ENCODE measurements around the gene ZNF774. TPM values are rescaled to one million over a fixed set of nuclear protein-coding genes. Genes with fewer than 3 reads are reported as not detected.
A peak's percentile ranks its signal among the peaks of the same experiment; 100 is the strongest.

The ZNF774 gene
- total and polyA plus RNA-seq, 5 donors: 2.0 to 6.4 (median 4.3) TPM

DNA sequence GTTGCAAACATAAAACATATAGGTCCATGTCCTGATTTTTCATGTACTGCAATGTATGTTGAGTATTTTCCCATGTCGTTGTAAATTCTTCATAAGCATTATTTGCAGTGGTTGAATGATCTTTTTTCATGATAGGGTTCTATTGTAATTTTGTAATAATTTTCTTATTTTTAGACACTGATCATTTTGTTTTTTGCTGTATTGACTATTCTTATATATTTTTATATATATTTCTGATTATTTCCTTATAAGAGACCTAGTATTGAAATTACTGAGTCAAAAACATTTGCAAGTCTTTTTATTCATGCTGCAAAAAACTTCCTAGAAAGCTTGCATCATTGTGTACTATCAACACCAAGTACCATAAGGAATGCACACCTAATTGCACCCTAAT, 31.2 kb upstream of the ZNF774 start:
- no peak for ATAC-seq
- WGBS: 75% methylated on average over 1 of the region's 1 CpG
- Histone ChIP-seq H3K9me3 (ENCODE audit: control insufficient read depth, low read length) (no peaks in the 10 kb centered on the region), H3K4me3 (ENCODE audit: low read length) (no peak overlapping the region), H3K27ac (ENCODE audit: low read length) (no peak overlapping the region), H3K4me1 (ENCODE audit: control insufficient read depth, insufficient read depth, low read length) (no peaks in the 10 kb centered on the region), H3K27me3 (ENCODE audit: control insufficient read depth, insufficient read depth) (no peaks in the 10 kb centered on the region)
- no peak for DNase-seq
- intact Hi-C loops (cut with DNase I): loop anchor here (1.0 to 10.0 kb wide), 4 partner anchors 161 to 166 kb away; no protein-coding TSS in a partner anchor

DNA sequence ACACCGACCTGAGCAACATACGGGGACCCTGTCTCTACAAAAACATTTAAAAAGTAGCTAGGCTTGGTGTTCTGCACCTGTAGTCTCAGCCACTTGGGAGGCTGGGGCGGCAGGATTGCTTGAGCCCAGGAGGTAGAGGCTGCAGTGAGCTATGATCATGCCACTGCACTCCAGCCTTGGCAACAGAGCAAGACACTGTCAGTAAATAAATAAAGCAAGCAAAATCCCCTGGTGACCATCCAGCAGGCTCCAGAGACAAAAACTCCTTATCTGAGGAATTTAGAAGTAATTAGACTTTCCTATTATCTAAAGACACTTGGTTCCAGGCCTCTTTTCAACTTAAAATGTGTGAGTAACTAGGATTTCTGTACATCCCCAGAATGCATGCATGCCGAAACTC, 29.5 kb upstream of the ZNF774 start:
- H3K27me3 ChIP-seq (ENCODE audit: control insufficient read depth, insufficient read depth): no peaks in the 10 kb centered on the region
- DNase-seq (no peak), ATAC-seq (no peak)
- no peaks in the 10 kb centered on the region for H3K9me3 ChIP-seq (ENCODE audit: control insufficient read depth, low read length)
- no peak overlapping the region for H3K27ac ChIP-seq (ENCODE audit: low read length)
- no peak overlapping the region for H3K4me3 ChIP-seq (ENCODE audit: low read length)
- intact Hi-C loops (cut with DNase I): loop anchor here in 2 of 4 donors (5.0 to 10.0 kb wide), 2 partner anchors 162 to 165 kb away; no protein-coding TSS in a partner anchor
- no peaks in the 10 kb centered on the region for H3K4me1 ChIP-seq (ENCODE audit: control insufficient read depth, insufficient read depth, low read length)
- WGBS: 85% methylated on average over 4 of the region's 4 CpGs

- Histone ChIP-seq H3K4me3 (ENCODE audit: low read length) (no peak overlapping the region), H3K4me1 (ENCODE audit: control insufficient read depth, insufficient read depth, low read length) (no peaks in the 10 kb centered on the region), H3K27ac (ENCODE audit: low read length) (no peak overlapping the region), H3K27me3 (ENCODE audit: control insufficient read depth, insufficient read depth) (no peaks in the 10 kb centered on the region), H3K9me3 (ENCODE audit: control insufficient read depth, low read length) (no peaks in the 10 kb centered on the region)
- intact Hi-C loops (cut with DNase I): loop anchor here in 1 of 4 donors (10.0 kb wide), 1 partner anchor 159 kb away; no protein-coding TSS in a partner anchor
- ATAC-seq (no peak), DNase-seq (no peak)
- WGBS: 90% methylated on average over 4 of the region's 4 CpGs
Observed at GRCh38 chr15:90325726-90326125, 26.4 kb upstream of the ZNF774 start.

- intact Hi-C loops (cut with DNase I): loop anchor here in 1 of 4 donors (10.0 kb wide), 1 partner anchor 158 kb away; no protein-coding TSS in a partner anchor
- Histone ChIP-seq H3K27me3 (ENCODE audit: control insufficient read depth, insufficient read depth) (no peaks in the 10 kb centered on the region), H3K4me1 (ENCODE audit: control insufficient read depth, insufficient read depth, low read length) (no peaks in the 10 kb centered on the region), H3K4me3 (ENCODE audit: low read length) (no peak overlapping the region), H3K27ac (ENCODE audit: low read length) (no peak overlapping the region), H3K9me3 (ENCODE audit: control insufficient read depth, low read length) (no peaks in the 10 kb centered on the region)
- no peak for ATAC-seq
- DNase-seq: no peak
- WGBS: 94% methylated on average over 4 of the region's 4 CpGs
Observed at GRCh38 chr15:90326441-90326840, 25.6 kb upstream of the ZNF774 start.

- no peak for DNase-seq
- Histone ChIP-seq H3K9me3 (ENCODE audit: control insufficient read depth, low read length) (no peaks in the 10 kb centered on the region), H3K27me3 (ENCODE audit: control insufficient read depth, insufficient read depth) (no peaks in the 10 kb centered on the region), H3K4me1 (ENCODE audit: control insufficient read depth, insufficient read depth, low read length) (no peaks in the 10 kb centered on the region), H3K4me3 (ENCODE audit: low read length) (no peak overlapping the region), H3K27ac (ENCODE audit: low read length) (no peak overlapping the region)
- ATAC-seq: no peak
- 92% methylated on average over 6 of the region's 6 CpGs for WGBS
- intact Hi-C loops (cut with DNase I): loop anchor here in 1 of 4 donors (10.0 kb wide), 1 partner anchor 157 kb away; no protein-coding TSS in a partner anchor
Observed at GRCh38 chr15:90327311-90327710, 24.8 kb upstream of the ZNF774 start.

DNA sequence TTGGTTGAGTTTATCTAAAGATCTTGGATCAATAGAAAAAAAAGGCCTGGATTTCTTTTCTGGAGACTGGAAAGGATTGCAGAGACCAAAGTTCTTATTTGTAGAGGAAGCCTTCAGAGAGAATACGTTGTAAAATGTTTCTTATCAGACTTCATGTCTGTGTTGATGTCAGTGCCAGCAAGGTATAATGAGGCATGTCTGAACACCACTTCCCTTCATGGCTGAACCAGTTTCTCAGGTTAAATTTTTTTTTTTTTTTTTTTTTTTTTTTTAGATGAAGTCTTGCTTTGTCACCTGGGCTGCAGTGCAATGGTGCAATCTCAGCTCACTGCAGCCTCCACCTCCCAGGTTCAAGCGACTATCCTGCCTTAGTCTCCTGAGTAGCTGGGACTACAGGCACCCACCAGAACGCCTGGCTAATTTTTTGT, 17.8 kb upstream of the ZNF774 start:
- ATAC-seq: no peak
- H3K9me3 ChIP-seq (ENCODE audit: control insufficient read depth, low read length): no peaks in the 10 kb centered on the region
- DNase-seq: no peak
- 83% methylated on average over 3 of the region's 3 CpGs for WGBS
- no peak overlapping the region for H3K27ac ChIP-seq (ENCODE audit: low read length)
- H3K27me3 ChIP-seq (ENCODE audit: control insufficient read depth, insufficient read depth): no peaks in the 10 kb centered on the region
- intact Hi-C loops (cut with DNase I): no loop called here
- no peak overlapping the region for H3K4me3 ChIP-seq (ENCODE audit: low read length)
- no peaks in the 10 kb centered on the region for H3K4me1 ChIP-seq (ENCODE audit: control insufficient read depth, insufficient read depth, low read length)

DNA sequence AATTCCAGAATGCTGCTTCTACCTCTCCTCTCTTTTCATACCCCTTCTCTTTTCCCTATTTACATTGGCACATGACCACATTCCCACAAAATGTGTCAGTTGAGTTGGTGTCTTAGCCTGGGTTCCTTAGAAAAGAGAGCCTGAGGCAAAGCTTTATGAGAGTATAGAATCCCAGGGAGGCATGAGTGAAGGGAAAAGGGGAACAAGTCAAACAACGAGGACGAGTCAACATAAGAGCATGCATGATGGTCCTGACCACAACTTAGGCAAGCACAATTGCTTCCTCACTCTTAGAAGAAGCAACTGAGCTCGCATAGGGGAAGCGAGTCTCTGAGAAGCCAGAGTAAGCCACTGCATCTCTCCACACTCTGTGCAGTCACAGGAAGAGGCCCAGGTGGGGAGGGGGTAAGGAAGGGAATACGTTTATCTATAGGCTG, 15.4 kb upstream of the ZNF774 start:
- Histone ChIP-seq H3K4me3 (ENCODE audit: low read length) (no peak overlapping the region), H3K4me1 (ENCODE audit: control insufficient read depth, insufficient read depth, low read length) (no peaks in the 10 kb centered on the region), H3K27ac (ENCODE audit: low read length) (no peak overlapping the region), H3K9me3 (ENCODE audit: control insufficient read depth, low read length) (no peaks in the 10 kb centered on the region), H3K27me3 (ENCODE audit: control insufficient read depth, insufficient read depth) (no peaks in the 10 kb centered on the region)
- 75% methylated on average over 5 of the region's 5 CpGs for WGBS
- DNase-seq (no peak), ATAC-seq (peak; percentile 61 to 67)
- intact Hi-C loops (cut with DNase I): no loop called here

- intact Hi-C loops (cut with DNase I): no loop called here
- WGBS: 86% methylated on average over 4 of the region's 4 CpGs
- Histone ChIP-seq H3K27me3 (ENCODE audit: control insufficient read depth, insufficient read depth) (no peaks in the 10 kb centered on the region), H3K9me3 (ENCODE audit: control insufficient read depth, low read length) (no peaks in the 10 kb centered on the region), H3K4me3 (ENCODE audit: low read length) (no peak overlapping the region), H3K4me1 (ENCODE audit: control insufficient read depth, insufficient read depth, low read length) (no peaks in the 10 kb centered on the region), H3K27ac (ENCODE audit: low read length) (no peak overlapping the region)
- DNase-seq (no peak), ATAC-seq (no peak)
Observed at GRCh38 chr15:90337256-90337655, 14.8 kb upstream of the ZNF774 start.

DNA sequence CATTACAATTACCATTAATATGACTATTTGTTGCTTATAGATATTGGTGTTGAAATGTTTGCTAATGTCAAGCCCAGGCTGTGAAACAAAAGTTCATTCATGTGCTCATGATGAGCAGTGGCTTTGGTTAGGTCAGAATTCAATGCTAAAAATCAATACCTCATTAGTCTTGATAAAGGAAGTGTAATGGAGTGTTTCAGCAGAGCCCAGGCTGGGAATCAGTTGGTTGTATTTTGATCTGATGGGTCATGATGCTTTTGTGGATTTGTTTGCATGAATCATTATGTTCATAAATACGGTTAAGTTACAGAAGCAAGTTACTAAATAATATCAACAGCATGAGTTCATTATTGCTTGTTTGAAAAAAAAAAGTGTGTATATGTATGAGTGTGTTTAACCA, 13.6 kb upstream of the ZNF774 start:
- no peak for ATAC-seq
- no peak overlapping the region for H3K4me3 ChIP-seq (ENCODE audit: low read length)
- no peaks in the 10 kb centered on the region for H3K9me3 ChIP-seq (ENCODE audit: control insufficient read depth, low read length)
- no peak for DNase-seq
- intact Hi-C loops (cut with DNase I): no loop called here
- WGBS: 91% methylated on average over 1 of the region's 1 CpG
- H3K27me3 ChIP-seq (ENCODE audit: control insufficient read depth, insufficient read depth): no peaks in the 10 kb centered on the region
- no peak overlapping the region for H3K27ac ChIP-seq (ENCODE audit: low read length)
- peaks cover 4% of the 10 kb centered on the region for H3K4me1 ChIP-seq (ENCODE audit: control insufficient read depth, insufficient read depth, low read length)

GRCh38 chr15:90340345-90340744, 11.7 kb upstream of the ZNF774 start:
- no peak for ATAC-seq
- 78% methylated on average over 6 of the region's 6 CpGs for WGBS
- no peaks in the 10 kb centered on the region for H3K27me3 ChIP-seq (ENCODE audit: control insufficient read depth, insufficient read depth)
- H3K4me1 ChIP-seq (ENCODE audit: control insufficient read depth, insufficient read depth, low read length): peaks cover 4% of the 10 kb centered on the region
- DNase-seq: no peak
- H3K4me3 ChIP-seq (ENCODE audit: low read length): no peak overlapping the region
- no peaks in the 10 kb centered on the region for H3K9me3 ChIP-seq (ENCODE audit: control insufficient read depth, low read length)
- intact Hi-C loops (cut with DNase I): no loop called here
- no peak overlapping the region for H3K27ac ChIP-seq (ENCODE audit: low read length)

- peak overlapping the region; percentile 36 for H3K27ac ChIP-seq (ENCODE audit: low read length)
- intact Hi-C loops (cut with DNase I): no loop called here
- ATAC-seq: peak; percentile 54 to 68
Observed at GRCh38 chr15:90343302-90343790, 8.7 kb upstream of the ZNF774 start.

DNA sequence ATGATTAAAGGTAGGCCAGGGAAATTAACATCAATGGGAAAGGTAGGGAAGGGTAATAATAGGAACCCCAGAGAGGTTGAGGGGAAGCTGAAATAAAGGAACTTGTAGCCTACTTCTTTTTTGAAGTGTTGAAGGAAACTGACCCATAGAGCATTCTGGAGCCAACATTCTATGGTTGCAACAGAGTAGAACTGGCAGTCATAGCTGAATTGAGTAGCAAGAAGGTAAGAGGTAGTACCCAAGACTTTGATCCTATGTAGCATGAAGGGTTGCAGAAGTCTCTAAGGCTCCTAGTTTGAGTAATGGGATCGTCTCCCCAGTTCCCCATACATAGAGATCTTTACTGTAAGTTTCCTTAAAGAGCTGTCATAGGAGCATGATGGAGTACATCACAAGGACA, 7.4 kb upstream of the ZNF774 start:
- no peak for DNase-seq
- Histone ChIP-seq H3K27ac (ENCODE audit: low read length) (no peak overlapping the region), H3K4me3 (ENCODE audit: low read length) (no peak overlapping the region), H3K9me3 (ENCODE audit: control insufficient read depth, low read length) (no peaks in the 10 kb centered on the region), H3K27me3 (ENCODE audit: control insufficient read depth, insufficient read depth) (no peaks in the 10 kb centered on the region), H3K4me1 (ENCODE audit: control insufficient read depth, insufficient read depth, low read length) (peaks cover 4% of the 10 kb centered on the region)
- ATAC-seq: no peak
- 91% methylated on average over 1 of the region's 1 CpG for WGBS
- intact Hi-C loops (cut with DNase I): no loop called here

More at GRCh38 chr15:90343302-90343790, 8.7 kb upstream of the ZNF774 start:
- peak in 2 of 3 donors; percentile 49 to 63 for DNase-seq
- H3K27me3 ChIP-seq (ENCODE audit: control insufficient read depth, insufficient read depth): no peaks in the 10 kb centered on the region
- H3K4me1 ChIP-seq (ENCODE audit: control insufficient read depth, insufficient read depth, low read length): peaks cover 4% of the 10 kb centered on the region
- no peak overlapping the region for H3K4me3 ChIP-seq (ENCODE audit: low read length)
- 64% methylated on average over 5 of the region's 5 CpGs for WGBS
- H3K9me3 ChIP-seq (ENCODE audit: control insufficient read depth, low read length): no peaks in the 10 kb centered on the region
